NCI-H1092 (cell line): Measurements from ENCODE around the gene RPL5.
"Not testable (repeated sequence)": the region's sequence is repeated elsewhere in the genome, so short reads cannot be mapped to it uniquely, and the experiment has no call there.

ENCODE experiments used
- DNase-seq: peaks from one replicate; lab custom pipeline; 2025; lab: John Stamatoyannopoulos, UW

Gene RPL5

DNA sequence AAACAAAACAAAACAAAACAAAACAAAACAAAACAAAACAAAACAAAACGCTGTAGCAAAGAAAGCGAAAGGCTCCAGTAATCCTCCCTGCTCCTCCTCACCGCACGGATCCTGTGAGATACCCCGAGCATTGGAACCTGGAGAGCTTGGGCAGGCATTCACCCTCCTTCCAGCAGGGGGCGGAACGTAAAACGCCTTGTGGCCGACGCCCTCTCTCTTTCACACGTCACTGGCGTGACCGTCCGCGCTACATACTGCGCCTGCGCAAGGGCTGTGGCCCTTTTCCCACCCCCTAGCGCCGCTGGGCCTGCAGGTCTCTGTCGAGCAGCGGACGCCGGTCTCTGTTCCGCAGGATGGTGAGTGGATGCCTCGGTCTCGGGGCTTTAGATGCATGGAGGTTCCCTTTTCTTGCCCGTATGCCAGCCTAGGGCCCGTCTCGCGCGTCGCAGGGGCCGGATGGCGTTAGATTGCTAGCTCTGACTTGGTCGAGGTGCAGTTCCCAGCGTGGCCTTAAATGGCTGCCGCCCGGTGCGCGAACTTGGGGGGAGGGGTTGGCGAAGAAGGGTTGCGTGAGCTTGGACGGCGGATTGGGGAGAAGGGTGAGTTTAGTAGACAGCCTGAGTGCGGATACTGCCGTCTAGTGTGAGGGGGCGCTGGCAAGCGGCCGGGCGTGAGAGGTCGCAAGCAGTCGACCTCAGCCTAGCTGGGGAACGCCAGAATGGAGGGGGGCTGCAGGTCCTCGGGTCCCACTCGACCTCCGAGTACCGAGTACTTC, at the start of gene RPL5:
TSS of gene RPL5 (plus strand) at position 279 of the 775 bp plus-strand sequence. CDS start at position 354, 75 bp downstream.
- DNase-seq = peak; percentile 97

DNA sequence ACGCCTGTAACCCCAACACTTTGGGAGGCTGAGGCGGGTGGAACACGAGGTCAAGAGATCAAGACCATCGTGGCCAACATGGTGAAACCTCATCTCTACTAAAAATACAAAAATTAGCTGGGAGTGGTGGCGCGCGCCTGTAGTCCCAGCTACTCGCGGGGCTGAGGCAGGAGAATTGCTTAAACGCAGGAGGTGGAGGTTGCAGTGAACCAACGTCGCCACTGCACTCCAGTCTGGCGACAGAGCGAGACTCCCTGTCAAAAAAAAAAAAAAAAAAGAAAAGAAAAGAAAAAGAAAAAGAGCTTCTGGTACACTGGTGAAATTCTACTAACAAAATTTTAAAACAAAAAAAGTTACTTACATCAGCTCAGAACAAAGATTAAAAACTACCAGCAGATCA, 48.3 kb upstream of the RPL5 start:
- DNase-seq = not testable (repeated sequence)

DNA sequence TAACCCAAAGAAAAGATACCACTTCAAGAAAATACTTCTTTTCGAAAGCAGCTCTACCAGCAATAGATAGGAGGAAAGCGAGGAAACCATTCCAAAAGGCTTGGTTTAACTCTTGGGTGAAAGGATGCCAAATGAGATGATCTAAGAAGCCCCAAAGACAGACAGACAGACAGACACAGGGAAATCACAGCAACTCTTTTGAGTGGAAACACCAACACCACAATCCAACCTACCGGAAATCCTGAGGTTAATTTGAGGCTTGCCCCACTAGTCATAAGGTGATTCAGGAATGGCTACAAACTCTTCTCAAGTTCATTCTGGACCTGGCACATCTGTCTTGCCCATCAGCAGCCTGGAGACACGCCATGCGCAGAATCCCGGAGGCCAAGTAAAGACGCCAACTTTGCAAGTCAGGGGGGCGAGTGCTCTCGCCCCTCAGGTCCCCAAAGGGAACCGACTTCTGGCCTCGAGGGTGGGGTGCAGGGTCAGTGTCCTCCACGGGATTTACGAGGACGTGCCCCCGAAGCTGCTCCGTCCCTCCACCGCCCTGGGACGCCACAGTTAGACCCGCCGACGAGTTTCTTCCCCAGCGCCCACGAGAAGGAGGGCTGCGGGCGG, 47.7 kb upstream of the RPL5 start:
- DNase-seq = no peak

DNA sequence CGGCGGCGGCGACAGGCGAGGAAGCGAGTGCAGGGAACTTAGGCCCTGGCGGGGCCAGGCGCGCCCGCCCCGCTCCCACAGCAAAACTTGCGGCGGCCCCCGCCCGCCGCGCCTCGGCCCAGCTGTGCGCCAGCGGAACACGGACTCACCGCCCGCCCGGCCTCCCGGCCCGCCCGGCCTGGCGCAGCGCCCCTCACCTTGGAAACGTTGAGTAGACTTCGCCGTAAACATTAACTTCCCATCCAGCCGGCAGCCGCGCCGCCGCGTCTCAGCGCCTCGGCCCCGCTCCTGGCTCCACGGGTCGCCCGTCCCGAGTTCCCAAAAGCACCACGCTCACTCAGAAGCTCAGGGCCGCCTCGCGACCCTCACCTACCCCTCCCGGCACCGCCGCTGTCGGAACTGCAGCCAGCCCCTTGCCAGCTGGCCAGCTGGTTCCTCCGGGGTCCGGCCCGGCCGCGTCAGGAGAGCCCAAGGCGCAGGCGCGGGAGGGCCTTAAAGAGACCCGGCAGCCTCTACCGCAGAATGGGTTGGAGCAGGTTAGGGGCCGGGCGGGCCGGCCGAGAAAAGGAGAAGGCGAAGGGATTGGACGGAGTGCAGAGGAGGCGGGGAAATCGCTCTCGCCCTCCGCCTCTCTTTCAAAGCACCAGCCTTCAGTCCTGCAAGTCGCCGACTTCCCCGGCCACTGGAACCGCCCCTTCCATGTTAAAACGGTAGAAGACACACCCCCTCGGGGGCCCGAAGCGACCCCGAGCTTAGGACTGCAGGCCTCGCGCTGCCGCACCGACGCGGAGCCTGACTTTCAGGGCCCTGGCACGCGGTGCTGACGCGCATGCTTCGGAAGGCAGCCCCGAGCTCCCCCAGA, 47.0 kb upstream of the RPL5 start, which contains the start of gene EVI5:
TSS of gene EVI5 (minus strand) at position 470 of the 862 bp plus-strand sequence. CDS start 48,562 bp downstream, outside the sequence.
- peak; percentile 93 for DNase-seq

DNA sequence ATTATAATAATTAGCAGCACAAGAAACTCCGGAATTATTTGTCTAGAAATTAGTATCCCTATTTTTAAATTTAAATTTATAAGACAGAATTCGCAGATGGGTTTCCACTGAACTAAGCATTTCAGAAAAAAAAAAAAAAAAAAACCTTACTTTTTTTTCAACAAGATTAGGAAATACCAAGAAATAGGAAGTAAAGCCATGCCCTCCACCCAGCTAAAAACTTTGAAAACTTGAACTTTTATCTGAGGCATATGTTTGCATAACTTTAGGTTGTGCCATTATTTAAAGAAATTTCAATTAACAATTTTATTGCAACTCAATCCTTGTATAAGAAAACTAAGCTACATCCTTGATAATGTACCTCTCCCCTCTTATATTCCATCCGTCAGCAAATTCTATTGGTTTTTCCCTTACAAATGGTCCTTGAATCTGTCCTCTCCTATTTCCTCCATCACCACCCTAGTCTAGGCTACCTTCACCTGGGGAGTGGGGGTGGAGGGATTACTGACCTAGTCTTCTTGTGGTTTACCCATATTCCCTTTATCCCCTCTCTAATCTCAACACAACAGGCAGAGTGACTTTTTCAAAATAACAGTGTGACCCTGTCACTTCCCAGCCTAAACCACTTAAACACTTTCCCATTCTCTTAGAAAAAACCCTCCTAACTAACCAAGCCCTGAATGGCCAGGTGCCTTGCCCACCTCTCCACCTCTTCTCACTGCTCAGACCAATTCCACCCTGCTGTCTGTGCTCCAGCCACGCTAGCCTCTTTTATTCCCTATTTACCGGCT, 45.5 kb upstream of the RPL5 start:
- DNase-seq = no peak

DNA sequence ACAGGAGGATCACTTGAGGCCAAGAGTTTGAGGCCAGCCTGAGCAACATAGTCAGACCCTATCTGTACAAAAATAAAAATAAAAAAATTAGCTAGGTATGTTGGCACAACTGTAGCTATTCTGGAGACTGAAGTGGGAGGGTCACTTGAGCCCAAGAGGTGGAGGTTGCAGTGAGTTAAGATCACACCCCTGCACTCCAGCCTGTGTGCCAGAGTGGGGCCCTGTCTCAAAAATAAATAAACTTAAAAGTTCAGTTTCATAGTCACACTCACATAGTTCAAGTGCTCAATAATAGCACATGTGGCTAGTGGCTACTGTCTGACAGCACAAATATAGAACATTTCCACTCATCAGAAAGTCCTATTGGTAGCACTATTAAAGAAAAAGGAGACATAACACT, 41.8 kb upstream of the RPL5 start:
- no peak for DNase-seq

DNA sequence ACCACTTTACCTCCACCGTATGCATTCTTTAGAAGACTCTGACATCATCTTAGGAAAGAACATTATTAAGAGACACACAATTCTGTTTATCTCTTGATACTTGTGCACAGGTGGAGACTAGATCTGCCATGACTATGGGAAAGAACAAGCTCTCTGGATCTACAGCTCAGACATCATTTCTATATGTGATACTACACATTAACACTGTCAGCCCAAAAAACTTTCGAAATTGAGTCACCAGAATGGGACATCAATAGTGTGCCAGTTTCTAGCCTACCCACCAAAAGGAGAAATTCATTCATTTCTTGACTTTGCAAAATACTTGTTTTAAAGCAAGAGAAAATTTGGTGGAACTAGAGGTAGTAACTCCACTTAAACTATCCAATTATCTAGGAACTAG, 41.0 kb upstream of the RPL5 start:
- no peak for DNase-seq

DNA sequence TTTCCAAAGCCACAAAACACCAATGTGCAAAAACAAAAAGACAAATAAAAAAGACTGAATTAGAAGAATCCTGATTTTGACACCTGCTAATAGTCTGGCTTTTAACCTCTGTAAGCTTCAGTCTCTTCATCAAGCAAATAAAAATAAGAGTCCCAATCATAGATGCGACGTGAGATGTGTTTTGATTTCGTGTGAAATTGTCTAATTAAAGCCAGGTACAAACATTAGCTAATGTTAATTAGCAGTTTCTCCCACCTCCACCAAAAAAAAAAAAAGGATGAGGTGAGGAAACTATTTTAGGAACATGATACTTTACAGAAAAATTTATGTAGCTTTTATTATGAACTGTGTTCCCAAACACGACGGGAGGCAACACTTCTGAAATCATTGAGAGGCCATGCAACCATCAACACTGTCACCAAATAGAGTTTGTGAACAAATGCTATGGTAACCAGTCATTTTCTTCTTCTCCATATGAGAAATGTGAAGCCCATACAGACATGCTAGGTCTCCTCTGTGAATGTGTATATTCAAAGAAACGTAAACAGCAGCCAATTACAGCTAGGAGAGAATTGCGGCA, 40.3 kb upstream of the RPL5 start:
- DNase-seq = no peak

DNA sequence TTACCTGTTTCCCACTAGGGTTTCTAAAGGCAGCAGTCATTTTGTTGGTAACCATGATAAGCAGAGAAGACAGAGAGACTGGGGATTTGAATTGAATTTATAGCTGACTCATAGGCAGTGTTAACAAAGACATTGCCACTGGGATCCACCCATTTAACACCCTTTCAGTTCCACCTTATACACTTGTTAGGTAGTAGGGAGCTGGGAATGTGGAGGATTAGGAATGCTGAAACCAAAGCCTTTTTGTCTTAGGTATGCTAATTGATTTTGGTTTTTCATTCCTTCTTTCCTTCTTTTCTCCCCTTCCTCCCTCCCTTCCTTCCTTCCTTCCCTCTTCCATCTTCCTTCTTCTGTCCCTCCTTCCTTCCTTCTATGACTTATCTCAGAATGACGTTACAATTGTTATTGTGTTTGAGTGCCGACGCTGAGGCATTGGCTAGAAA, 39.5 kb upstream of the RPL5 start:
- no peak for DNase-seq

DNA sequence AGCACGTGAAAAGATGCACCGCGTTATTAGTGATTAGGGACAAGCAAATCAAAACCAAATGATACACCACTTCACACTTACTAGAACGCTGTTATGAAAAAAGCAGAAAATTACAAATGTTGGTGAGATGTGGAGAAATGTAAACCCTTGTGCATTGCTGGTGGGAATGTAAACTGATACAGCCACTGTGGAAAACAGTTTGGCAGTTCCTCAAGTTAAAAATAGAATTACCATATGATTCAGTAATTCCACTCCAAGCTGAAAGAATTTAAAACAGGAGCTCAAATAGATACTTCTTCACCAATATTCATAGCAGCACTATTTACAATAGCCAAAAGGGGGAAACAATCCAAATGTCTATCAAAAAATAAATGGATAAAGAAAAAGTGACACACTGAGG, 36.7 kb upstream of the RPL5 start:
- no peak for DNase-seq

DNA sequence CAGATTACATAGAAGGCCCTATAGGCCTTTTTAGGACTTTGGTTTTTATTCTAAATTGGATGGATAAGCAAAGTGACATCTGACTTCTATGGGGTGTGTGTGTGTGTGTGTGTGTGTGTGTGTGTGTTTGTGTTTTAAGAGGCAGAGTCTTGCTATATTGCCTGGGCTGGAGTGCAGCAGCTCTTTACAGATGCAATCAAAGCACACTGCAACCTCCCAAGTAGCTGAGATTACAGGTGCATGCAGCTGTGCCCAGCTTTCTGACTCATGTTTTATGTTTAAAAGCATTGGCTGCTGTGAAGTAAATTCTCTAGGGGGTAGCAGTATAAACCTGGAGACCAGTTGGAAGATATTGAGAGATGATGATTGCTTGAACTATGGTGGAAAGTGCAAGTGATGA, 34.5 kb upstream of the RPL5 start:
- DNase-seq = no peak

DNA sequence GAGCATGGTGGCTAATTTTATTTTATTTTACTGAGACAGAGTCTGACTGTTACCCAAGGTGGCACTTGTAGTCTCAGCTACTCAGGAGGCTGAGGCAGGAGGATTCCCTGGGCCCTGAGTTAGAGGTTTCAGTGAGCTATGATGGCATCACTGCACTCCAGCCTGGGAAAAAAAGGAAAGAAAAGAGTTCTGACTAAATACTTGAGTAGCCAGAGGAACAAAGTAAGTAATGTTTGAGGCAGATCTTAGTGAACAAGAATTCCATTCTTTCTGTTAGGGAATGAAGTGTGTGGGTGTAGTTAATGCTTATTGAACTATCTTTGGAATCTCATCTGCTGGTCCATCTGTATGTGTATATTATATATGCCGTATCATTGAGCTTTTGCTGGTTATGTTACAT, 33.9 kb upstream of the RPL5 start:
- DNase-seq = no peak

DNA sequence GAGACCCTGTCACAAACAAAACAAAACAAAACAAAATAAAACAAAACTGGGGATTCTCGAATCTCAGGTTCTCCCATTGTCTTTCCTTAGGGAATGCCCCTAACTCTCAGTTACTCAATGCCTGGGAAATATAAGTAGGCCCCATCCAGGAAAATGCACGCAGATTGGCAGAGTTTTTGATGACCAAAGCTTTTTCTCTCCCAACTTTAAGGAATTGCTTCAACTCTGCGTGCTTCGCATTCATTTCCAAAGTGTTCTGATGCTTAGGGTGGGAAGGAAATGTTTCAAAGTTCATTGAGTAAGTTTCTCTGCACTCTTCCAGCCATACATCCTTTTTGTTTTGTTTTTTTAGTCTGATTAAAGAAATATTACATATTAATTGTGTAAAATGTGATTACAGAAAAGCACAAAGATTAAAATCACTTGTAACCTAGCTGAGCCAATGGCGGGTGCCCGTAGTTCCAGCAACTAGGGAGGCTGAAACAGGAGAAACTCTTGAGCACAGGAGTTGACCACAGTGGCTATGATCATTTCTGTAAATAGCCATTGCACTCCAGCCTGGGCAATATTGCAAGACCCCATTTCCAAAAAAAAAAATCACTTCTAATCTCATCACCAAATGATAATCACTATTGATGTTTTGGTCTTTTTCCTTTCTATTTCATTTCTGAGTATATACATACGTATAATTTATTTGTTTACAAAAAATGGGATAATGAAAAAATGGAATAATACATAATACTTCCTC, 28.5 kb upstream of the RPL5 start:
- DNase-seq = no peak

DNA sequence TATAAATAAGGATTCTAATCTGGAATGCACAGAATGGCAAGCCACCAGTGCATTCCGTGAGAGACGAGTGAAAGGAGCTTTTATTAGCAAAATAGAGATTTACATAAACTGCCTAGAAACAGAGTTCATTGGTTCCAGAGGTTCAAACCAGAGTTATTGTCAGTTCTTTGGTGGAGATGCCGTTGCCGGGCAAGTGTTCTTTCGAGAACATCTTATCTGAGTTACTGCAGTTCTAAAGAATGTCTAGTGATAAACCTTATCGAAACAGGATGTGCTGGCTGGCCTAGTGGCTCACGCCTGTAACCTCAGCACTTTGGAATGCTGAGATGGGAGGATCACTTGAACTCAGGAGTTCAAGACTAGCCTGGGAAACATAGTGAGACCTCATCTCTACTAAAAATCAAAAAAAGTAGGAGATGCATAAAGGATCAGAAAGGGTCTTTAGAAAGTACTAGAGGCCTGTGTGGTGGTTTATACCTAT, 27.1 kb upstream of the RPL5 start:
- DNase-seq = no peak

DNA sequence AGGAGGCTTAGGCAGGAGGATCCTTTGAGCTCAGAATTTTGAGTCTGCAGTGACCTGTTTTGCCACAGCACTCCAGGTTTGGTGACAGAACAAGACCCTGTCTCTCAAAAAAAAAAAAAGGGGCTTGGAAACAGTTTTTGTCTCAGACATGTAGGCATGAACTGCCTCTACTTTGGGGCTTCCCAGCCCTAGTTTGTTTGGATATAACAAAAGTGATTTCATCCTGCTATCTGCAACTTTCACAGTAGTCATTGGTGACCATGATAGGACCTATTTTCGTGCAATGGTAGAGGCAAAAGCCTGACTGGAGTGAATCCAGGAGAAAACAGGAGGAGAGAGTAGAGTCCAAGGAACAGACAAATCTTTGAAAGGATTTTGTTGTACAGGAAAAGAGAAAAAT, 26.6 kb upstream of the RPL5 start:
- DNase-seq = no peak

DNA sequence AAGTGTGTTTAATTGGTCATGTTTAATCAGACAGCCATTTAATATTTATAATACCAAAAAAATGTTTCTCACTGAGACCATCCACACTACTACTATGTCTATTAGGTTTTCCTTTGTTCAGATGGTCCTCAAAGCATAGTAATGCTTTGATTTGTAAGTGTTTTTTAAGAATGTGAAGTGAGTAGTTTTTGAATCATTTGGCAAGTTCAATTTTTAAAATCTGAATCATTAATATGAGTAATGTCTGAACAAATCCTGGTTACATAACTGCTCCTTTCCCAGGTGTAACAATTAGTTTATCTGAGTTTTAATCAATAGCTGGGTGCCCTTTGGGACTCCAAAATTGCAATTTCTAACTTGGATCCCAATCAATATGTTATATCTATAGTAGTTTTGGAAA, 23.5 kb upstream of the RPL5 start:
- no peak for DNase-seq

DNA sequence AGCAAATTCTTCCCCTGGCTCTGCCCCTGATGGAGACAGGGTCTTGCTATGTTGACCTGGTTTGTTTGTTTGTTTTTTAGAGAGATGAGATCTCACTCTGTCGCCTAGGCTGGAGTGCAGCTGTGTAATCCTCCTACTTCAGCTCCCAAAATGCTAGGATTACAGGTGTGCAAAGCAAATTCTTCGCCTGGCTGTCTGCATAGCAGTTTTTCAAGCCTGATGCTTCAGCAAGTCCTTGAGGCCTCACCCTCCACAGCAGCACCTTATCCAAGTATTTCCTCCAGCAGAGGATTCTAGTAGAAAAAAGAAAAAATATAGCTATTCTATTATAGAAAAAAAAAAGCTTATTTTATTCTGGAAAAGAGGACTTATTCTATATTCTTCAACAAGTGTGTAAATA, 15.1 kb upstream of the RPL5 start:
- no peak for DNase-seq

DNA sequence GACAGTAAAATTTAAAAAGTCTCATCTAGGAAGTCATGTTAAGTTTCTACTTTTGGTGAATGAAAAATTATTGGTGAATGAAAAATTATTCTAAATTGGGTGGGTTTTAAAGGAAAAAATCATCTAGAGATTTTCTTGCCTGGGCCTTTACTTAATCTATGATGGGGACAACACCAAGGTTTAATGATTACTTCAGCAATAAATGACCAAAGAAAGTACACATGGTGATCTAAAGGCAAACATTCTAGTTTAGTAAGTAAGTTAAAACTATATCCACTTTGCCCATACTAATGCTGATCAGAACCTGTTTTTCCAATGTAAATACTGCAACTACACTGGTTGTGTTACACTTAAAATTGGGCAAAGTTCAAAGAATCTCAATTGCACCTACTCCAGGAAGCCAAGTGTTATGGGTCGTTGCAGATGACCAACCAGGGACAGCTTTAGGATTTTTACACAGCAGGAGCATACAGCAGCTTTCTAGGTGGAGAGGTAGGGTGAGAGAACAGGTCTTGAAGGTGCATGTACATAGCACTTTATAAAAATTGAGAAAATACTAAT, 14.6 kb upstream of the RPL5 start:
- DNase-seq = no peak

DNA sequence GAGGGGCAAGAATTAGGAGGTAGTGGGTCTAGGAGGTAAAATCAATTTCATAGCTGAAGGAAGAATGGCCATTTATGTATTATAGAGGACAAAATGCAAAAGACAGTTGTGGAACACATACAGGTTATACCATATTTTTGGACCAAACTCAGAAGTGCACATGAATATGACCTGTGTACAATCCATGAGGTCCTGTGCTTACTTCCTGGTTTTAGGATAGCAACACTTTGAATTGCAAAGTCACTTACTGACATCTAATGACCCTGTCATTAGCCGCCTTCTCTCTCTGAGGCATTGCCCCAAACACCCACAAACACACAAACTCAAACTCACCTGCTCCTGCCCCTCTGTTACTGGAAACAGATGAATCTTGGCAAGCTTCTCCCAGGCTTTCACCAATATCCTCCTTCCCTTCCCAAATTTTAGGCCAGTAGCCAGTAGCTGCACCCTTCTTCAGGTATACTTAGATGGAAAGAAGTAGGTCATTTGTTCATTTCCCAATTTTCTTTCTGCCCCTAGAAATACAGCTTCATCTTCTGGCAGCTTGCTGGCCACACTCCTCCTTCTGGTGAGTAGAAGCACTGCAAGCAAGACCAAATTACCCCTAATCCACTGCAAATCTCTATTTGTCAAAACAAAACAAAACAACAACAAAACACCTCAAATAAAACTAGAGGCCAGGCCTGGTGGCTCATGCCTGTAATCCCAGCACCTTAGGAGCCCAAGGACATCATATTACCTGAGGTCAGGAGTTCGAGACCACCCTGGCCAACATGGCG, 13.7 kb upstream of the RPL5 start:
- no peak for DNase-seq
